Lower leg skin (tissue), 3 donors: ENCODE results near the gene TMC2.

Experiments
- POLR2A ChIP-seq, 2 donors: fragments of 450-650 bp; IDR thresholded peaks; one replicate each; pipeline ENCODE4 v1.6.1; 2016 to 2017; ENCODE audit warnings: antibody characterized with exemption in 2 of 2, mild to moderate bottlenecking in 1 of 2, moderate library complexity in 1 of 2
- TF ChIP-seq, protein P1 (sequence below), 3 donors: fragments of 450-650 bp; IDR thresholded peaks; one replicate each; pipeline ENCODE4 v1.5.1; 2016; ENCODE audit warnings: antibody characterized with exemption in 3 of 3, mild to moderate bottlenecking in 3 of 3, moderate library complexity in 2 of 3

DNA sequence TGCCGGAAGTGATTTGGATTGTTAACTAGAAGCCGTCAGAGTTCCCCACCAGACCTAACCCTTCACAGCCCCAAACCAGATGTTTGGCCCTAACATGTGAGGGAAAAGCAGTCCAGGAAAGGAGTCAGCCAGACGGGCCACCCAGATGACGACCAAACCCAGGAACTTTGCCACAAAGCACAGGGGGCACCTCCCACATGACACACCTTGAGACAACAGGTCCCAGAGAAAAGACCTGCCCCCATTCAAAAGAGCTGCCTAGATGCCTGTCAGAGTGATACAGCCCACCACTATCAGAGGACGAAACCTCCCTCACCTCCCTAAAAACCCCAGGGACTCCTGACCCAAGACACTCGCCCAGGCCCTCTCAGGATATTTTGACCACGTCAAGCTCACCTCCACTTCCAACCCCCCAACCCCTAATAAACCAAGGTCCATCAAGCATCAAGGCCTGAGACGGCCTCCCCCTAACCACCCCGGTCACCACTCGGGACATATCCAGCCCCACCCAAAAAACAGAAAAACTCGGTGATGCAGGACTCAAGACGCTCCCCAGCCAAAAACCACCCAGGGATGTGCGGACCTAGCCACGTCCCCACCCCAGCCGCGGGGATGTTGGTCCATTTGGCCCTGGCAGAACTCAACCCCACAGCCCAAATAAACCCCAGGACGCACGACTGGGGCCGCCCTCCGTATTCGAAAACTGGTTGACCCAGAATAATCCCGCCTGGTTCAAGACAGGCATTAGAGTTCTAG lies 28.3 kb upstream of the TMC2 start:
- TF ChIP-seq, protein P1, sequence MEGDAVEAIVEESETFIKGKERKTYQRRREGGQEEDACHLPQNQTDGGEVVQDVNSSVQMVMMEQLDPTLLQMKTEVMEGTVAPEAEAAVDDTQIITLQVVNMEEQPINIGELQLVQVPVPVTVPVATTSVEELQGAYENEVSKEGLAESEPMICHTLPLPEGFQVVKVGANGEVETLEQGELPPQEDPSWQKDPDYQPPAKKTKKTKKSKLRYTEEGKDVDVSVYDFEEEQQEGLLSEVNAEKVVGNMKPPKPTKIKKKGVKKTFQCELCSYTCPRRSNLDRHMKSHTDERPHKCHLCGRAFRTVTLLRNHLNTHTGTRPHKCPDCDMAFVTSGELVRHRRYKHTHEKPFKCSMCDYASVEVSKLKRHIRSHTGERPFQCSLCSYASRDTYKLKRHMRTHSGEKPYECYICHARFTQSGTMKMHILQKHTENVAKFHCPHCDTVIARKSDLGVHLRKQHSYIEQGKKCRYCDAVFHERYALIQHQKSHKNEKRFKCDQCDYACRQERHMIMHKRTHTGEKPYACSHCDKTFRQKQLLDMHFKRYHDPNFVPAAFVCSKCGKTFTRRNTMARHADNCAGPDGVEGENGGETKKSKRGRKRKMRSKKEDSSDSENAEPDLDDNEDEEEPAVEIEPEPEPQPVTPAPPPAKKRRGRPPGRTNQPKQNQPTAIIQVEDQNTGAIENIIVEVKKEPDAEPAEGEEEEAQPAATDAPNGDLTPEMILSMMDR (IDR thresholded peaks at IDR 0.05) = no peak
- no peak for TF ChIP-seq POLR2A (IDR thresholded peaks at IDR 0.05)
